Smooth muscle cell (in vitro differentiated cells): ENCODE results near the gene MGAT4D. TPM values are rescaled to one million over a fixed set of nuclear protein-coding genes. Genes with fewer than 3 reads are reported as not detected.

Experiments used
- DNase-seq: peaks from one replicate; lab custom pipeline; 2025; ENCODE audit not compliant: unreplicated experiment; lab: John Stamatoyannopoulos, UW
- H2AFZ ChIP-seq: fragments of 200-600 bp; sonication (generic); 2 replicates; pipeline ENCODE4 v1.6.0; 2016; ENCODE audit warnings: antibody characterized with exemption, low read depth, mild to moderate bottlenecking
- H3F3A ChIP-seq: fragments of 200-600 bp; sonication (generic); 2 replicates; pipeline ENCODE4 v1.6.0; 2017; ENCODE audit warnings: antibody characterized with exemption, low read depth
- H3K27ac ChIP-seq: fragments of 200-600 bp; sonication (generic); 2 replicates; pipeline ENCODE4 v1.5.1; 2016; ENCODE audit warnings: low read depth, mild to moderate bottlenecking
- H3K27me3 ChIP-seq: fragments of 200-600 bp; sonication (generic); 2 replicates; pipeline ENCODE4 v1.6.1; 2016; ENCODE audit warnings: low read depth, mild to moderate bottlenecking
- H3K36me3 ChIP-seq: fragments of 200-600 bp; sonication (generic); 2 replicates; pipeline ENCODE4 v1.5.1; 2016; ENCODE audit warnings: low read depth
- H3K4me1 ChIP-seq: fragments of 200-600 bp; sonication (generic); 2 replicates; pipeline ENCODE4 v1.5.1; 2016; ENCODE audit warnings: low read depth
- H3K4me2 ChIP-seq: fragments of 200-600 bp; sonication (generic); 2 replicates; pipeline ENCODE4 v1.6.0; 2016; ENCODE audit warnings: mild to moderate bottlenecking
- H3K4me3 ChIP-seq: fragments of 200-600 bp; sonication (generic); 2 replicates; pipeline ENCODE4 v1.5.1; 2016; ENCODE audit warnings: mild to moderate bottlenecking
- H3K79me2 ChIP-seq: fragments of 200-600 bp; sonication (generic); 2 replicates; pipeline ENCODE4 v1.6.0; 2016; ENCODE audit warnings: low read depth, mild to moderate bottlenecking
- H3K9ac ChIP-seq: fragments of 200-600 bp; sonication (generic); 2 replicates; pipeline ENCODE4 v1.6.0; 2016; ENCODE audit warnings: low read depth
- H3K9me3 ChIP-seq: fragments of 200-600 bp; sonication (generic); replicated peaks from 2 replicates; pipeline ENCODE4 v1.5.1; 2016; ENCODE audit warnings: low read depth
- H4K20me1 ChIP-seq: fragments of 200-600 bp; sonication (generic); 2 replicates; pipeline ENCODE4 v1.6.0; 2016; ENCODE audit warnings: low read depth
- CTCF ChIP-seq: fragments of 200-600 bp; sonication (generic); IDR thresholded peaks from 2 replicates; pipeline ENCODE4 v1.5.1; 2017; ENCODE audit warnings: borderline replicate concordance, mild to moderate bottlenecking, antibody characterized with exemption; ENCODE audit not compliant: insufficient read depth, poor library complexity, severe bottlenecking
- WGBS: methylation state at CpG from one replicate; pipeline ENCODE4 v1.1.7; 2016; ENCODE audit warnings: low lambda C conversion rate; 5-methylcytosine and 5-hydroxymethylcytosine counted together
- polyA plus RNA-seq: library from polyadenylated mRNA; unstranded; fragments of >200 nt; fragmentation: Nextera tagmentation; extraction: Ambion mirVana; gene quantifications from 2 replicates; pipeline ENCODE4 v1.2.1, GENCODE V29; 2016
- total RNA-seq: library from RNA; depleted of rRNA; stranded (reverse); fragments of >200 nt; gene quantifications from 2 replicates; pipeline ENCODE4 v1.2.3, GENCODE V29; 2014

The MGAT4D gene
- total and polyA plus RNA-seq, 2 experiments from 2014 or later = not detected

GRCh38 chr4:140466146-140466545, 31.9 kb downstream of the MGAT4D start:
- Histone ChIP-seq H3F3A (no peaks in the 10 kb centered on the region), H3K4me2 (no peak overlapping the region), H3K9ac (no peak overlapping the region), H3K4me1 (no peaks in the 10 kb centered on the region), H3K79me2 (no peaks in the 10 kb centered on the region), H3K9me3 (no peaks in the 10 kb centered on the region), H3K4me3 (no peak overlapping the region), H4K20me1 (no peaks in the 10 kb centered on the region), H3K27ac (no peak overlapping the region), H2AFZ (no peak overlapping the region), H3K36me3 (no peaks in the 10 kb centered on the region), H3K27me3 (peaks cover 31% of the 10 kb centered on the region)
- no peak for DNase-seq
- TF ChIP-seq CTCF = no peak
- WGBS = 52% methylated on average over 1 of the region's 1 CpG

- no peak overlapping the region for H3K4me3 ChIP-seq
- H3K79me2 ChIP-seq = no peaks in the 10 kb centered on the region
- 87% methylated on average over 1 of the region's 1 CpG for WGBS
- no peak for TF ChIP-seq CTCF
- peaks cover 27% of the 10 kb centered on the region for H3K27me3 ChIP-seq
- H4K20me1 ChIP-seq = no peaks in the 10 kb centered on the region
- no peak overlapping the region for H2AFZ ChIP-seq
- no peaks in the 10 kb centered on the region for H3F3A ChIP-seq
- no peak overlapping the region for H3K9ac ChIP-seq
- H3K36me3 ChIP-seq = no peaks in the 10 kb centered on the region
- no peak for DNase-seq
- H3K4me1 ChIP-seq = no peaks in the 10 kb centered on the region
- no peak overlapping the region for H3K27ac ChIP-seq
- no peak overlapping the region for H3K4me2 ChIP-seq
- H3K9me3 ChIP-seq = no peaks in the 10 kb centered on the region
Observed at GRCh38 chr4:140463614-140464013, 34.5 kb downstream of the MGAT4D start.

GRCh38 chr4:140463182-140463581, 34.9 kb downstream of the MGAT4D start:
- Histone ChIP-seq H2AFZ (no peak overlapping the region), H3K4me3 (no peak overlapping the region), H3K79me2 (no peaks in the 10 kb centered on the region), H3F3A (no peaks in the 10 kb centered on the region), H3K4me1 (no peaks in the 10 kb centered on the region), H3K27me3 (peaks cover 23% of the 10 kb centered on the region), H3K9ac (no peak overlapping the region), H3K4me2 (no peak overlapping the region), H3K36me3 (no peaks in the 10 kb centered on the region), H3K27ac (no peak overlapping the region), H3K9me3 (no peaks in the 10 kb centered on the region), H4K20me1 (no peaks in the 10 kb centered on the region)
- TF ChIP-seq CTCF = no peak
- 66% methylated on average over 3 of the region's 3 CpGs for WGBS
- DNase-seq = no peak

GRCh38 chr4:140450352-140450751, 47.7 kb downstream of the MGAT4D start:
- Histone ChIP-seq H3K9me3 (no peaks in the 10 kb centered on the region), H3K27ac (no peak overlapping the region), H3K9ac (no peak overlapping the region), H2AFZ (no peak overlapping the region), H3K4me1 (no peaks in the 10 kb centered on the region), H3K4me2 (no peak overlapping the region), H4K20me1 (no peaks in the 10 kb centered on the region), H3K36me3 (no peaks in the 10 kb centered on the region), H3K27me3 (peaks cover 31% of the 10 kb centered on the region), H3K79me2 (no peaks in the 10 kb centered on the region), H3K4me3 (no peak overlapping the region), H3F3A (no peaks in the 10 kb centered on the region)
- no peak for DNase-seq
- 75% methylated on average over 3 of the region's 3 CpGs for WGBS
- no peak for TF ChIP-seq CTCF
